DND-41 (cell line): ENCODE measurements around the gene GNAO1.

Experiments used
- ATAC-seq: fragments of 200-7000 bp; cut with Tn5 transposase; 3 replicates; pipeline ENCODE4 v1.9.1; 2021; ENCODE audit warnings: low read depth; ENCODE audit not compliant: insufficient read depth
- DNase-seq: peaks from one replicate; pipeline ENCODE4 v3.0.0-alpha.2; 2020
- H2AFZ ChIP-seq: 2 replicates; pipeline ENCODE4 v1.6.0; 2012; ENCODE audit warnings: low read depth, low read length
- H3K27ac ChIP-seq: 2 replicates; pipeline ENCODE4 v1.5.1; 2012; ENCODE audit warnings: low read length, inconsistent platforms
- H3K27me3 ChIP-seq: fragments of 200-600 bp; sonication (generic); 2 replicates; pipeline ENCODE4 v1.6.0; 2012; ENCODE audit warnings: low read length, mild to moderate bottlenecking, inconsistent platforms; ENCODE audit not compliant: insufficient read depth, poor library complexity
- H3K36me3 ChIP-seq: 2 replicates; pipeline ENCODE4 v1.5.1; 2012; ENCODE audit warnings: low read length, inconsistent platforms; ENCODE audit not compliant: insufficient read depth
- H3K4me1 ChIP-seq: 2 replicates; pipeline ENCODE4 v1.5.1; 2012; ENCODE audit warnings: mild to moderate bottlenecking, low read length; ENCODE audit not compliant: insufficient read depth
- H3K4me2 ChIP-seq: 2 replicates; pipeline ENCODE4 v1.6.0; 2012; ENCODE audit warnings: mild to moderate bottlenecking, moderate library complexity, low read length, inconsistent platforms; ENCODE audit not compliant: insufficient read depth
- H3K4me3 ChIP-seq, 2 experiments: fragments of 200-600 bp in 1 of 2; shearing (Covaris generic) in 1 of 2; 2 replicates each; pipeline ENCODE4 v1.5.1; 2012 to 2016; ENCODE audit warnings: inconsistent platforms in 2 of 2, low read length in 2 of 2, mild to moderate bottlenecking in 2 of 2, low read depth in 1 of 2, moderate library complexity in 1 of 2
- H3K79me2 ChIP-seq: 2 replicates; pipeline ENCODE4 v1.6.0; 2012; ENCODE audit warnings: low read length, inconsistent platforms; ENCODE audit not compliant: insufficient read depth
- H3K9ac ChIP-seq: 2 replicates; pipeline ENCODE4 v1.6.0; 2012; ENCODE audit warnings: low read depth, mild to moderate bottlenecking, inconsistent platforms, low read length, moderate library complexity
- H3K9me3 ChIP-seq: 2 replicates; pipeline ENCODE4 v1.5.1; 2012; ENCODE audit warnings: low read length, moderate library complexity, mild to moderate bottlenecking, inconsistent platforms; ENCODE audit not compliant: insufficient read depth, severe bottlenecking
- H4K20me1 ChIP-seq: 2 replicates; pipeline ENCODE4 v1.6.0; 2012; ENCODE audit warnings: low read length; ENCODE audit not compliant: insufficient read depth
- CTCF ChIP-seq: IDR thresholded peaks from 2 replicates; pipeline ENCODE4 v1.5.1; 2012; ENCODE audit warnings: borderline replicate concordance, low read length, moderate library complexity, mild to moderate bottlenecking; ENCODE audit not compliant: poor library complexity, severe bottlenecking; ENCODE audit errors: extremely low read depth
- EZH2 ChIP-seq: IDR thresholded peaks from 3 replicates; pipeline ENCODE4 v1.6.1; 2012; ENCODE audit warnings: borderline replicate concordance, low read depth, mild to moderate bottlenecking, moderate library complexity, low read length, inconsistent platforms; ENCODE audit not compliant: severe bottlenecking

The GNAO1 gene

GRCh38 chr16:56344518-56345405, 153.5 kb downstream of the GNAO1 start:
- no peaks in the 10 kb centered on the region for H3K27me3 ChIP-seq
- no peak overlapping the region for H3K4me3 ChIP-seq
- peaks cover 41% of the 10 kb centered on the region for H3K36me3 ChIP-seq
- no peaks in the 10 kb centered on the region for H3K4me1 ChIP-seq
- H3K27ac ChIP-seq, result no peak overlapping the region
- DNase-seq, result no peak
- no peak overlapping the region for H2AFZ ChIP-seq
- no peaks in the 10 kb centered on the region for H3K79me2 ChIP-seq
- no peak overlapping the region for H3K4me2 ChIP-seq
- ATAC-seq, result no peak
- TF ChIP-seq EZH2, result no peak
- TF ChIP-seq CTCF, result no peak
- peaks cover 6% of the 10 kb centered on the region; the same call in 1 of the 2 replicates for H4K20me1 ChIP-seq
- H3K9me3 ChIP-seq, result no peaks in the 10 kb centered on the region
- H3K9ac ChIP-seq, result no peak overlapping the region

- Histone ChIP-seq H3K4me3 (no peak overlapping the region), H2AFZ (no peak overlapping the region), H4K20me1 (peaks cover 6% of the 10 kb centered on the region; the same call in 1 of the 2 replicates), H3K79me2 (no peaks in the 10 kb centered on the region), H3K27ac (no peak overlapping the region), H3K4me1 (no peaks in the 10 kb centered on the region), H3K9ac (no peak overlapping the region), H3K27me3 (no peaks in the 10 kb centered on the region), H3K9me3 (no peaks in the 10 kb centered on the region), H3K4me2 (no peak overlapping the region), H3K36me3 (peaks cover 38% of the 10 kb centered on the region)
- DNase-seq (no peak), ATAC-seq (no peak)
- TF ChIP-seq EZH2 (no peak), CTCF (no peak)
Measured at GRCh38 chr16:56345406-56346050, 154.2 kb downstream of the GNAO1 start.

GRCh38 chr16:56346131-56346890, 155.0 kb downstream of the GNAO1 start:
- ATAC-seq, result no peak

More at GRCh38 chr16:56346131-56346890, 155.0 kb downstream of the GNAO1 start:
- Histone ChIP-seq H3K36me3 (peaks cover 30% of the 10 kb centered on the region), H3K9ac (no peak overlapping the region), H3K79me2 (no peaks in the 10 kb centered on the region), H3K4me3 (no peak overlapping the region), H3K27me3 (no peaks in the 10 kb centered on the region), H3K4me1 (no peaks in the 10 kb centered on the region), H4K20me1 (peaks cover 2% of the 10 kb centered on the region; the same call in 1 of the 2 replicates), H2AFZ (no peak overlapping the region), H3K9me3 (no peaks in the 10 kb centered on the region), H3K27ac (no peak overlapping the region), H3K4me2 (no peak overlapping the region)
- no peak for TF ChIP-seq EZH2
- DNase-seq, result no peak
